Neuron (in vitro differentiated cells): ENCODE measurements around the gene ERBB2.
A peak's percentile ranks its signal among the peaks of the same experiment; 100 is the strongest.

Experiments used
- H2AFZ ChIP-seq: one replicate; pipeline ENCODE4 v1.6.1; 2013; ENCODE audit warnings: low read depth, mild to moderate bottlenecking, inconsistent platforms, low read length, moderate library complexity
- H3K27me3 ChIP-seq: one replicate; pipeline ENCODE4 v1.6.1; 2013; ENCODE audit warnings: low read length; ENCODE audit not compliant: insufficient read depth
- H3K36me3 ChIP-seq: one replicate; pipeline ENCODE4 v1.6.1; 2013; ENCODE audit warnings: low read length; ENCODE audit not compliant: insufficient read depth
- H3K4me1 ChIP-seq: one replicate; pipeline ENCODE4 v1.6.1; 2013; ENCODE audit warnings: low read length; ENCODE audit not compliant: insufficient read depth
- H3K4me3 ChIP-seq: 2 replicates; pipeline ENCODE4 v1.5.1; 2013; ENCODE audit warnings: mild to moderate bottlenecking, low read length, moderate library complexity
- H3K9me3 ChIP-seq: one replicate; pipeline ENCODE4 v1.6.1; 2013; ENCODE audit warnings: low read length

The ERBB2 gene

GRCh38 chr17:39661744-39662541 lies 37.9 kb upstream of the ERBB2 start:
- Histone ChIP-seq H3K27me3 (no peaks in the 10 kb centered on the region), H3K4me1 (no peaks in the 10 kb centered on the region), H3K36me3 (peaks cover 38% of the 10 kb centered on the region), H3K9me3 (no peaks in the 10 kb centered on the region), H3K4me3 (no peak overlapping the region), H2AFZ (no peak overlapping the region)

- Histone ChIP-seq H3K27me3 (no peaks in the 10 kb centered on the region), H3K4me1 (peaks cover 3% of the 10 kb centered on the region), H2AFZ (no peak overlapping the region), H3K36me3 (peaks cover 33% of the 10 kb centered on the region), H3K4me3 (no peak overlapping the region), H3K9me3 (no peaks in the 10 kb centered on the region)
These were observed 37.1 kb upstream of the ERBB2 start for GRCh38 chr17:39662551-39663339.

- Histone ChIP-seq H3K27me3 (no peaks in the 10 kb centered on the region), H3K4me1 (peaks cover 4% of the 10 kb centered on the region), H3K9me3 (no peaks in the 10 kb centered on the region), H3K36me3 (peaks cover 27% of the 10 kb centered on the region), H3K4me3 (no peak overlapping the region), H2AFZ (no peak overlapping the region)
These were observed 36.5 kb upstream of the ERBB2 start for GRCh38 chr17:39663340-39663687.

GRCh38 chr17:39663688-39664580 lies 35.9 kb upstream of the ERBB2 start:
- H3K4me1 ChIP-seq, result peaks cover 8% of the 10 kb centered on the region

GRCh38 chr17:39664581-39665561 lies 35.0 kb upstream of the ERBB2 start, which contains the start of gene TCAP:
Gene TCAP, plus strand, starts transcription at chr17:39665349. Its CDS starts 11 bp downstream, at chr17:39665360.
- Histone ChIP-seq H3K27me3 (no peaks in the 10 kb centered on the region), H3K9me3 (no peaks in the 10 kb centered on the region), H2AFZ (no peak within 1 kb of the TSS), H3K4me3 (no peak within 1 kb of the TSS), H3K4me1 (peaks cover 8% of the 10 kb centered on the region), H3K36me3 (peaks cover 16% of the 10 kb centered on the region)

More at GRCh38 chr17:39663688-39664580, 35.9 kb upstream of the ERBB2 start:
- no peak overlapping the region for H3K4me3 ChIP-seq
- H2AFZ ChIP-seq, result no peak overlapping the region
- H3K36me3 ChIP-seq, result peaks cover 23% of the 10 kb centered on the region
- no peaks in the 10 kb centered on the region for H3K27me3 ChIP-seq
- H3K9me3 ChIP-seq, result no peaks in the 10 kb centered on the region

- H3K9me3 ChIP-seq, result no peaks in the 10 kb centered on the region
- no peak overlapping the region for H2AFZ ChIP-seq
- no peaks in the 10 kb centered on the region for H3K27me3 ChIP-seq
- no peak overlapping the region for H3K4me3 ChIP-seq
- peaks cover 8% of the 10 kb centered on the region for H3K4me1 ChIP-seq
- H3K36me3 ChIP-seq, result peaks cover 7% of the 10 kb centered on the region
These were observed 34.1 kb upstream of the ERBB2 start for GRCh38 chr17:39665642-39666224.

GRCh38 chr17:39666231-39666600 lies 33.6 kb upstream of the ERBB2 start:
- no peaks in the 10 kb centered on the region for H3K27me3 ChIP-seq

GRCh38 chr17:39666601-39667261 lies 33.1 kb upstream of the ERBB2 start:
- no peaks in the 10 kb centered on the region for H3K36me3 ChIP-seq
- no peak overlapping the region for H2AFZ ChIP-seq
- peaks cover 8% of the 10 kb centered on the region for H3K4me1 ChIP-seq
- H3K9me3 ChIP-seq, result no peaks in the 10 kb centered on the region
- no peak overlapping the region for H3K4me3 ChIP-seq
- H3K27me3 ChIP-seq, result no peaks in the 10 kb centered on the region

More at GRCh38 chr17:39666231-39666600, 33.6 kb upstream of the ERBB2 start:
- Histone ChIP-seq H3K4me1 (peaks cover 8% of the 10 kb centered on the region), H3K36me3 (peaks cover 3% of the 10 kb centered on the region), H3K9me3 (no peaks in the 10 kb centered on the region), H3K4me3 (no peak overlapping the region), H2AFZ (no peak overlapping the region)

GRCh38 chr17:39667262-39667944 lies 32.5 kb upstream of the ERBB2 start:
- Histone ChIP-seq H3K4me1 (peaks cover 8% of the 10 kb centered on the region), H3K36me3 (no peaks in the 10 kb centered on the region), H3K9me3 (no peaks in the 10 kb centered on the region), H3K27me3 (no peaks in the 10 kb centered on the region), H3K4me3 (no peak overlapping the region), H2AFZ (no peak overlapping the region)

GRCh38 chr17:39667945-39668924 lies 31.6 kb upstream of the ERBB2 start, which contains the start of gene PNMT:
Gene PNMT, plus strand, starts transcription at chr17:39668453. Its CDS starts 23 bp downstream, at chr17:39668476.
- Histone ChIP-seq H3K36me3 (no peaks in the 10 kb centered on the region), H2AFZ (peak within 1 kb of the TSS; percentile 76), H3K9me3 (no peaks in the 10 kb centered on the region), H3K4me1 (peaks cover 8% of the 10 kb centered on the region), H3K4me3 (no peak within 1 kb of the TSS), H3K27me3 (no peaks in the 10 kb centered on the region)
